HG02938 (cell line): Measurements from ENCODE around the gene PPP2R3C.
A peak's percentile ranks its signal among the peaks of the same experiment; 100 is the strongest.
"Not testable (repeated sequence)": the region's sequence is repeated elsewhere in the genome, so short reads cannot be mapped to it uniquely, and the experiment has no call there.

Source experiments
- ATAC-seq: cut with Tn5 transposase; IDR thresholded peaks from one replicate; pipeline ENCODE4 v1.9.1; 2021; ENCODE audit warnings: mild to moderate bottlenecking, moderate library complexity; ENCODE audit not compliant: unreplicated experiment

Gene PPP2R3C

GRCh38 chr14:35065731-35066130 is 56.1 kb downstream of the PPP2R3C start:
- not testable (repeated sequence) for ATAC-seq

- not testable (repeated sequence) for ATAC-seq
Observed at GRCh38 chr14:35061113-35061791, 60.5 kb downstream of the PPP2R3C start.

- ATAC-seq, result no peak
Observed at GRCh38 chr14:35052637-35053036, 69.2 kb downstream of the PPP2R3C start.

- no peak for ATAC-seq
Observed at GRCh38 chr14:35051796-35052195, 70.0 kb downstream of the PPP2R3C start.

GRCh38 chr14:35050652-35051051 is 71.1 kb downstream of the PPP2R3C start:
- ATAC-seq, result no peak

GRCh38 chr14:35047976-35048513 is 73.7 kb downstream of the PPP2R3C start:
- ATAC-seq, result no peak

GRCh38 chr14:35046751-35047536 is 74.8 kb downstream of the PPP2R3C start:
- ATAC-seq, result peak; percentile 26

- ATAC-seq, result peak; percentile 85
Observed at GRCh38 chr14:35046048-35046750, 75.6 kb downstream of the PPP2R3C start, which contains the start of gene FAM177A1. FAM177A1 (plus strand) TSS chr14:35046272; CDS start chr14:35046464, 192 bp downstream.

- ATAC-seq, result no peak
Observed at GRCh38 chr14:35045798-35046047, 76.1 kb downstream of the PPP2R3C start.

- no peak for ATAC-seq
Observed at GRCh38 chr14:35044939-35045797, 76.6 kb downstream of the PPP2R3C start.

GRCh38 chr14:35043046-35043445 is 78.7 kb downstream of the PPP2R3C start:
- ATAC-seq, result no peak

- ATAC-seq, result no peak
Observed at GRCh38 chr14:35042632-35043031, 79.2 kb downstream of the PPP2R3C start.

GRCh38 chr14:35038312-35038711 is 83.5 kb downstream of the PPP2R3C start:
- ATAC-seq, result not testable (repeated sequence)
